Measurements from ENCODE around the gene VWF. TPM values are rescaled to one million over a fixed set of nuclear protein-coding genes. Genes with fewer than 3 reads are reported as not detected.
A peak's percentile ranks its signal among the peaks of the same experiment; 100 is the strongest.

The VWF gene
- total and polyA plus RNA-seq, 2 experiments from 2014 or later: 0.42 to 0.56 TPM

- Histone ChIP-seq H3K27me3 (ENCODE audit: insufficient read depth) (no peaks in the 10 kb centered on the region), H3F3A (replicated peaks; ENCODE audit: low read depth) (no peaks in the 10 kb centered on the region), H3K36me3 (ENCODE audit: insufficient read depth) (no peaks in the 10 kb centered on the region), H3K4me3 (no peak overlapping the region), H3K79me2 (replicated peaks; ENCODE audit: insufficient read depth) (no peaks in the 10 kb centered on the region), H3K4me2 (peak overlapping the region; percentile 38; the same call in 1 of the 2 replicates), H4K20me1 (replicated peaks; ENCODE audit: insufficient read depth) (no peaks in the 10 kb centered on the region), H3K9me2 (ENCODE audit: insufficient read depth) (no peaks in the 10 kb centered on the region), H2AFZ (peak overlapping the region; percentile 66), H3K27ac (ENCODE audit: low read depth) (no peak overlapping the region), H3K4me1 (ENCODE audit: insufficient read depth) (peaks cover 4% of the 10 kb centered on the region)
- ATAC-seq: peak; percentile 46
- Mint-ChIP-seq H3K4me3 (no peak overlapping the region), H3K4me1 (peaks cover 14% of the 10 kb centered on the region), H3K36me3 (ENCODE audit: low read depth) (no peaks in the 10 kb centered on the region; the same call in 2 of the 3 replicates), H3K27me3 (ENCODE audit: insufficient read depth, low read depth, poor library complexity) (no peaks in the 10 kb centered on the region), H3K9me3 (no peaks in the 10 kb centered on the region), H3K27ac (no peak overlapping the region)
- DNase-seq (ENCODE audit: low spot score): peak; percentile 52
- TF ChIP-seq CTCF (conservative IDR thresholded peaks at IDR 0.05; ENCODE audit: low read depth in 2 of 2) (peak in 1 of 2 experiments; percentile 41; a peak in 2 of 4 replicates), REST (IDR thresholded peaks at IDR 0.05; ENCODE audit: unreplicated experiment) (no peak)
Measured at GRCh38 chr12:6074979-6075585, 49.4 kb downstream of the VWF start.

- no peaks in the 10 kb centered on the region for H3K27me3 Mint-ChIP-seq (ENCODE audit: insufficient read depth, low read depth, poor library complexity)
- no peak overlapping the region for H3K4me3 ChIP-seq
- H4K20me1 ChIP-seq (replicated peaks; ENCODE audit: insufficient read depth): no peaks in the 10 kb centered on the region
- H3K79me2 ChIP-seq (replicated peaks; ENCODE audit: insufficient read depth): no peaks in the 10 kb centered on the region
- H3K4me3 Mint-ChIP-seq: no peak overlapping the region
- peaks cover 14% of the 10 kb centered on the region for H3K4me1 Mint-ChIP-seq
- no peak overlapping the region for H3K27ac Mint-ChIP-seq
- H3K9me3 Mint-ChIP-seq: no peaks in the 10 kb centered on the region
- H3K27me3 ChIP-seq (ENCODE audit: insufficient read depth): no peaks in the 10 kb centered on the region
- H3K4me1 ChIP-seq (ENCODE audit: insufficient read depth): peaks cover 4% of the 10 kb centered on the region
- no peaks in the 10 kb centered on the region for H3K9me2 ChIP-seq (ENCODE audit: insufficient read depth)
- H2AFZ ChIP-seq: peak overlapping the region; percentile 66
- ATAC-seq (no peak), DNase-seq (ENCODE audit: low spot score) (no peak)
- 0 out of 2 replicates have a peak overlapping the region, but pooled peaks have one; percentile 38 for H3K4me2 ChIP-seq
- no peaks in the 10 kb centered on the region; the same call in 2 of the 3 replicates for H3K36me3 Mint-ChIP-seq (ENCODE audit: low read depth)
- no peaks in the 10 kb centered on the region for H3K36me3 ChIP-seq (ENCODE audit: insufficient read depth)
- H3K27ac ChIP-seq (ENCODE audit: low read depth): no peak overlapping the region
- H3F3A ChIP-seq (replicated peaks; ENCODE audit: low read depth): no peaks in the 10 kb centered on the region
- TF ChIP-seq ZNF462 (CRISPR knock-in tag; IDR thresholded peaks at IDR 0.05) (no peak), ETS1 (IDR thresholded peaks at IDR 0.05) (no peak), POLR2AphosphoS5 (IDR thresholded peaks at IDR 0.05; ENCODE audit: low read depth) (no peak), ZNF331 (CRISPR knock-in tag; IDR thresholded peaks at IDR 0.05; ENCODE audit: low read depth) (no peak), EZH2phosphoT487 (IDR thresholded peaks at IDR 0.05; ENCODE audit: unreplicated experiment) (no peak)
Measured at GRCh38 chr12:6074427-6074826, 50.0 kb downstream of the VWF start.
